ENCODE measurements around the gene ALX4.
A peak's percentile ranks its signal among the peaks of the same experiment; 100 is the strongest.

The ALX4 gene

DNA sequence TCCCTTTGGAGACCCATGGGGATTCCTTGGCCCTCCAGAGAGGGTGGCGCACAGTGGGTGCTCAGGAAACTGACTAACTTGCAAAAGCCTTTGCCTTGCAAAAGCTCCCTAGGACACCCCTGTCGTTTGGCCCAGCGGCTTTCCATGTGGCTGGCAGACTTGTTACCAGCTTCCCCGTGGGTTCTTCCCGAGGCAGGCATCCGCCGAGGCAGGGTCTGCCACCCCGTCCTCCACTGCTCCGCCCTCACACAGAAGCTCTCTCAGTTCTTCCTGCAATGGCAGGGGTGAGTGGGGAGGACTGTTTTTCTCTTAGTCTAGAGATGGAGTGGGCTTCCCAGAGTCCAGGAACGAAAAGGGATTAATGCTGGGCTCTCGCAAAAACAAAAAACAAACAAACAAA lies 23.0 kb downstream of the ALX4 start:
- TF ChIP-seq, protein P1, sequence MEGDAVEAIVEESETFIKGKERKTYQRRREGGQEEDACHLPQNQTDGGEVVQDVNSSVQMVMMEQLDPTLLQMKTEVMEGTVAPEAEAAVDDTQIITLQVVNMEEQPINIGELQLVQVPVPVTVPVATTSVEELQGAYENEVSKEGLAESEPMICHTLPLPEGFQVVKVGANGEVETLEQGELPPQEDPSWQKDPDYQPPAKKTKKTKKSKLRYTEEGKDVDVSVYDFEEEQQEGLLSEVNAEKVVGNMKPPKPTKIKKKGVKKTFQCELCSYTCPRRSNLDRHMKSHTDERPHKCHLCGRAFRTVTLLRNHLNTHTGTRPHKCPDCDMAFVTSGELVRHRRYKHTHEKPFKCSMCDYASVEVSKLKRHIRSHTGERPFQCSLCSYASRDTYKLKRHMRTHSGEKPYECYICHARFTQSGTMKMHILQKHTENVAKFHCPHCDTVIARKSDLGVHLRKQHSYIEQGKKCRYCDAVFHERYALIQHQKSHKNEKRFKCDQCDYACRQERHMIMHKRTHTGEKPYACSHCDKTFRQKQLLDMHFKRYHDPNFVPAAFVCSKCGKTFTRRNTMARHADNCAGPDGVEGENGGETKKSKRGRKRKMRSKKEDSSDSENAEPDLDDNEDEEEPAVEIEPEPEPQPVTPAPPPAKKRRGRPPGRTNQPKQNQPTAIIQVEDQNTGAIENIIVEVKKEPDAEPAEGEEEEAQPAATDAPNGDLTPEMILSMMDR (IDR thresholded peaks at IDR 0.05; ENCODE audit: low read depth, low read length) = no peak
- DNase-seq (ENCODE audit: low read depth in 2 of 2) = no peak
- no peak overlapping the region for H3K4me3 ChIP-seq (replicated peaks in 1 of 2; ENCODE audit: low read depth in 2 of 2, low read length in 2 of 2)

DNA sequence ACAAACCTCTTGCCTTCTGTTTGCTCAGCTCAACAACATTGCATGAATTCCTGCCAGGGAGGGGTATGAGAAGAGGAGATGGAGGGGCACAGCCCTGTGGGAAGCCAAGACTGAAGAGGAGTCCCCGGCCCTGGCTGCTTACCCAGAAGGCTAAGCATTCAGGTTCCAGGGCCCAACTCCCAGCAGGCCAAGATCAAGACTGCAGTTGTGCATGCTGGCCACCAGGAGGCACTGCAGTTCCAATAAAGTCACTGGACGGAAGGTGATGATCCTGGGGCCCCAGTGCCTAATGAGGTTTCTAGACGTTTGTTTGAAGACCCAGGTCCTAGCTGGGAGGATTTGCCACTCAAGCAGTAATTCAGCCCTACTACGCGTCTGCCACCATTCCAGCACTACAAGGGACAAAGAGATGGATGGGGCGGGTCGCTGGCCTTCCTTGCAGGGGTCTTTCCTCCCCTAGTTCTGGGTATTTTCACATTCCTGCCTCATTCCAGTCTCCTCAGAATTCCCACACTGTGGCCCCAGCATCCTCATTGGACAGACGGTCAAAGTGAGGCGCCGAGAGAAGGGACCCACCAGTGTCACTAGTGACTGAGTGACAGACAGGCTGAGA lies 23.6 kb downstream of the ALX4 start:
- TF ChIP-seq, protein P1 (IDR thresholded peaks at IDR 0.05; ENCODE audit: low read depth, low read length) = peak; percentile 90
- no peak overlapping the region for H3K4me3 ChIP-seq (replicated peaks in 1 of 2; ENCODE audit: low read depth in 2 of 2, low read length in 2 of 2)
- DNase-seq (ENCODE audit: low read depth in 2 of 2) = peak; percentile 70 to 73

DNA sequence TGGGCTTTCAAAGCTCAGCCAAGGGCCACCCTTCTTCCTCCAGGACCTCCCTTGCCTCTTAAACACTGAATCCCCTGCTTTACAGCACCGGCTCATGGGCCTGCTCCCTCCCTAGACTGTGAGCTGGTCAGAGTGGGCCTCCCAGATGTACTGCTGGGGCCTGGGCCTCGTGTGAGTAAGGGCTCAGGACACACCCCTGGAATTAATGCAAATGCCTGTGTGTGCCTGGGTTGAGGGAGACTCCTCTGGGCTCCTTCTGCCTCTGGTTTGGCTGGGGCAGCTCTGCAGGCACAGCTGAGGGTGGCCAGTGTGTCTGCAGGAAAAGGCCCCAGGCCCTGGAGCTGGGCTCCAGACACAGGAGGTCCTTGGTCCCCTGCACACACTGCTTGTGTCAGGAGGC lies 24.2 kb downstream of the ALX4 start:
- no peak for DNase-seq (ENCODE audit: low read depth in 2 of 2)
- TF ChIP-seq, protein P1 (IDR thresholded peaks at IDR 0.05; ENCODE audit: low read depth, low read length) = no peak
- no peak overlapping the region for H3K4me3 ChIP-seq (replicated peaks in 1 of 2; ENCODE audit: low read depth in 2 of 2, low read length in 2 of 2)

DNA sequence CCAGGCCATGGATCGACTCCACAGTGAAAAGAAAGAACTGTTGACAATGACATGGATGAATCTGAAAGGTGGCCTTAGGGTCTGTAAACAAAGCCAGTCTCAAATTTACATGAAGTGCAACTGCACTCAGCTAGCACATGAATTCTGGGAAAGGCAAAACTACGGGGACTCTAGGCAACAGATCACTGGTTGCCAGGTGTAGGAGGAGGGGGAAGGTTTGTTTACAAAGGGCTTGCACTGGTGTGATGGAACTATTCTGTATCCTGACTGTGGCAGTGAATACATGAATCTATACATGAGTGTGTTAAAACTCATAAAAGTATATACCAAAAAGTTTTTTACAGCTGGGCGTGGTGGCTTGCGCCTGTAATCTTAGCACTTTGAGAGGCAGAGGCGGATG lies 27.3 kb downstream of the ALX4 start:
- no peak for DNase-seq (ENCODE audit: low read depth in 2 of 2)
- no peak overlapping the region for H3K4me3 ChIP-seq (replicated peaks in 1 of 2; ENCODE audit: low read depth in 2 of 2, low read length in 2 of 2)
- TF ChIP-seq, protein P1 (IDR thresholded peaks at IDR 0.05; ENCODE audit: low read depth, low read length) = no peak

DNA sequence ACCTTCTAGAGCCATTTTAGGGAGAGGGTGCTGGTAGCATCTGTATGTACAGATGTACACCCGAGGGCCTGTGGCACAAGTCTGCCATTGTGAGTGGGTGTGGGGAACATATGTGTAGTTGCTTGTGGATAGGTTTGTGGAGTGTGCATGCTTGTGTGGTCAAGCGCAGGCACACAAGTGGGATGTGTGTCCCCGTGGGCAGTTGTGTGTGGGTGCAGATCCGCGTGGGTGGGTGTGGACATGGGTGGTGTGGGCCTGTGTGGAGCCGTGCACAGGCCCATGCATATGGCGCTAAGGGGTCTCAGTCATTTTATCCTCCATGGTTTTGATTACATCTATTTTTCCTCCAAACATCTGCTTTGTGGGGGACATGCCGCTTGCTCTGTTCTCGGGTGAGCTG lies 28.8 kb downstream of the ALX4 start:
- DNase-seq (ENCODE audit: low read depth in 2 of 2) = no peak
- H3K4me3 ChIP-seq (replicated peaks in 1 of 2; ENCODE audit: low read depth in 2 of 2, low read length in 2 of 2) = no peak overlapping the region
- TF ChIP-seq, protein P1 (IDR thresholded peaks at IDR 0.05; ENCODE audit: low read depth, low read length) = no peak

DNA sequence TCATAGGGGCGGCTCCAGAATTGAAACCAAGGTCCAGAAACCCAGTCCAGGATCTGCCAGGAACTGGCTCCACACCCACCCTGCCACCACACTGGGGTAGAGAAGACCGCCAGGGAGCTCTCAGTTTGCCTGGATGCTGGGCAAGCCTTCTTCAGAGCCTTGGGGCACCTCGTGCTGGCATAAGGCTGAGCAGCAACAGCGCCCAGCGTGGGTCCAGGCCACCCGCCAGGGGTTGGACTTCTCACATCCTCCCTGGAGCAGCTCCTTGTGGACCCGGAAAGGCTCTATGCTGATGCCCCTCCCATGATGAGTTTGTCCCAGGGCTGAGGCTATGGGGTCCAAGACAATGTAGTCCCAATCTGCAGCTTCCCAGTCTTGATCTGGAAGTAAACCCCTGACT lies 29.7 kb downstream of the ALX4 start:
- TF ChIP-seq, protein P1 (IDR thresholded peaks at IDR 0.05; ENCODE audit: low read depth, low read length) = no peak
- no peak overlapping the region for H3K4me3 ChIP-seq (replicated peaks in 1 of 2; ENCODE audit: low read depth in 2 of 2, low read length in 2 of 2)
- DNase-seq (ENCODE audit: low read depth in 2 of 2) = no peak

DNA sequence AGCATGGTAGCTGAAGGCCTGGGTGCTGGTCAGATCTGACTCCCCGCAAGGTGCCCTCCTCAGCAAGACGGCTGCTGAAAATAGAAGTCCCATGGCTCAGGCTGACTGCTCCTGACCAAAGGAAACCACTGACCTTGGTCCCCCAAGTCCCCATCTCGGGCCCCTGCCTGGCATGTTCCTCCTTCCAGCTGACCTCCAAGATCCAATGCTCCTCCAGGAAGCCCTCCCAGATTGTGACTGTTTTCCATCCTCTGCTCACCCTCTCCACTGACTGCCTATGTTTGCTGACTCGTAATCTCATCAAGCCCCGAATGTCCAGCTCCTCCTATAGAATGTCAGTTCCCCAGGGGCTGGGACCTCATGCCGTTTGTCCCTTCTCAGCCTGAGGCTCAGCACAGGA lies 30.5 kb downstream of the ALX4 start:
- no peak for DNase-seq (ENCODE audit: low read depth in 2 of 2)
- no peak overlapping the region for H3K4me3 ChIP-seq (replicated peaks in 1 of 2; ENCODE audit: low read depth in 2 of 2, low read length in 2 of 2)
- TF ChIP-seq, protein P1 (IDR thresholded peaks at IDR 0.05; ENCODE audit: low read depth, low read length) = no peak
